ENCODE results near the gene NT5C3A.
"Not testable (repeated sequence)": the region's sequence is repeated elsewhere in the genome, so short reads cannot be mapped to it uniquely, and the experiment has no call there.

Gene NT5C3A

DNA sequence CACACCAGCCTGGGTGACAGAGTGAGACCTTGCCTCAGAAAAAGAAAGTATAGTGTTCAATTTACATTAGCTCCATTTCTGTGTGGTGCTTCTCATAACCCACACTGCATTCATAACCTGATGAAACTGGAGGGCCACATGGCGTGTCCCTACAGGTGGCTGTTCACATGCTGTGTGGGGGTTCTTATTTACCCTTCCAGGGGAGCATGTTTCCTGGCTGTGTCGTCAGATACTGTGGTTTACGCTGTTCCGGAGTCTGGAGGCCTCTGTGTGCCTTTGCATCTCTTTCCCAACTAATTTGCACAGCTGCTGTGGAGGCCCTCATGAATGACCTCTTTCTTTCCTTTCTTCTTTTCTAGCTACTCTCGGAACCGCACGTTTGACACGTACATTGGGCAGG, 74.4 kb downstream of the NT5C3A start:
- not testable (repeated sequence) for H3K9ac ChIP-seq (ENCODE audit: low read length); H3K4me3 ChIP-seq (ENCODE audit: low read length); H3K9me3 ChIP-seq (ENCODE audit: control insufficient read depth, low read length); H3K36me3 ChIP-seq (ENCODE audit: control insufficient read depth, insufficient read depth, low read length); H3K27me3 ChIP-seq (ENCODE audit: control insufficient read depth, insufficient read depth, low read length); H3K4me1 ChIP-seq (ENCODE audit: control insufficient read depth, insufficient read depth, low read length)

DNA sequence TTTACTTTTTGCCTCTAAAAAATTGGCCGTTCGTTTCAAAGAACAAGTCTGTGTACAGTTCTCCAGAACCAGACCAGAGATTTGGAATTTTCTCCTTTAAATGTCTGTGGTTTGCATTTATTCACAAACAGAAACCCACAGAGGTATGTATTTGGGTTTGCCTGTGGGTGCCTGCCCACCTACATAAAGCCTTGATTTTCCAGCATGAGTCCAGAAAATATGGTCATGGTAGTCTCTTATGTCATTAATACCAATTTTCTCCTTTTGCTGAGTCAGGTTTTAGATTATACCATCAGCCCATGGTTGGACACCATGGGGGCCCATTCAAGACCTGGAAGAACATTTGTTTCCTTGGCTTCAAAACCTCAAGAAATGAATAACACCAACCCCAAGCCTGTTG, 82.7 kb downstream of the NT5C3A start:
- H3K4me3 ChIP-seq (ENCODE audit: low read length); H3K36me3 ChIP-seq (ENCODE audit: control insufficient read depth, insufficient read depth, low read length); H3K4me1 ChIP-seq (ENCODE audit: control insufficient read depth, insufficient read depth, low read length); H3K9me3 ChIP-seq (ENCODE audit: control insufficient read depth, low read length); H3K9ac ChIP-seq (ENCODE audit: low read length); H3K27me3 ChIP-seq (ENCODE audit: control insufficient read depth, insufficient read depth, low read length): not testable (repeated sequence)

DNA sequence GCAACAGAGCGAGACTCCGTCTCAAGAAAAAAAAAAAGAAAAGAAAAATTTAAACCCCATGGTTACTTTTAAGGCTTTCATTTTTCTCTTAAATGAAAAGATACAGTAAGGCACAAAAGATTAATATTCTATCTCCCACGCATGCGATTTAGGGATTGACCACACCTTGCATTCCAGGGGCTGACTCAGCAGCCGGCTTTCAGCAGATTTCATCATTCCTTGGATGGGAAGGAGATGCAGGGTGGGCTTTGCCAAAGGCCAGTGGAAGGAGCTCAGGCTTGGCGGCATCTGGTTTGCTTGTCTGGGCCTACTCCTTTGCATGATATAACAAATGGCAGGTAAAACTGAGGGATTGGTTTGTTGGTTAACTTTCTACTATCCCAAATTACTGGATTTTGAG, 83.3 kb downstream of the NT5C3A start:
- not testable (repeated sequence) for H3K4me1 ChIP-seq (ENCODE audit: control insufficient read depth, insufficient read depth, low read length); H3K4me3 ChIP-seq (ENCODE audit: low read length); H3K9ac ChIP-seq (ENCODE audit: low read length); H3K27me3 ChIP-seq (ENCODE audit: control insufficient read depth, insufficient read depth, low read length); H3K36me3 ChIP-seq (ENCODE audit: control insufficient read depth, insufficient read depth, low read length); H3K9me3 ChIP-seq (ENCODE audit: control insufficient read depth, low read length)

GRCh38 chr7:32977159-32977558, 85.4 kb downstream of the NT5C3A start:
- not testable (repeated sequence) for H3K27me3 ChIP-seq (ENCODE audit: control insufficient read depth, insufficient read depth, low read length)

DNA sequence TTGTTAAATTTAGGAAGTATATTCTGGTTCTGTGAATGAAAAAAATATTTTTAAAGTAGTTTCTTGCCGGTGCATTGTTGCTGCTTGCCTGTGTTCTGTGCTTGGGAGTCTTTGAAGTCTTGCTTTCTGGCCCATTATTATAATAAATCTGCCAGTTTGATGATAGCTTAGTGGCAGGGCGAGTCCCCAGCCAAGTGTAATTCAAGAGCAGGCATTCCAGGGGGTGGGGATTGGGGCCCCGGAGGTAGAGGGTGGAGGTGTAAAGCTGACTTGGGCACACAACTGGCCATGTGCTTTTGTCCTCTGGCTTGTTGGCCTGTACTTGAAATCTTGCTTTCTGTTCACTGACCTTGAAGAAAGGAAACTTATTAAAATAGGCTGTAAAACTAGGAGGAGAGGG, 90.6 kb downstream of the NT5C3A start:
- not testable (repeated sequence) for H3K9me3 ChIP-seq (ENCODE audit: control insufficient read depth, low read length); H3K9ac ChIP-seq (ENCODE audit: low read length); H3K4me1 ChIP-seq (ENCODE audit: control insufficient read depth, insufficient read depth, low read length); H3K36me3 ChIP-seq (ENCODE audit: control insufficient read depth, insufficient read depth, low read length); H3K4me3 ChIP-seq (ENCODE audit: low read length); H3K27me3 ChIP-seq (ENCODE audit: control insufficient read depth, insufficient read depth, low read length)

More at GRCh38 chr7:32977159-32977558, 85.4 kb downstream of the NT5C3A start:
- H3K4me1 ChIP-seq (ENCODE audit: control insufficient read depth, insufficient read depth, low read length); H3K9me3 ChIP-seq (ENCODE audit: control insufficient read depth, low read length); H3K9ac ChIP-seq (ENCODE audit: low read length); H3K4me3 ChIP-seq (ENCODE audit: low read length); H3K36me3 ChIP-seq (ENCODE audit: control insufficient read depth, insufficient read depth, low read length): not testable (repeated sequence)

- not testable (repeated sequence) for H3K27me3 ChIP-seq (ENCODE audit: control insufficient read depth, insufficient read depth, low read length)
Measured at GRCh38 chr7:32967268-32967582, 95.4 kb downstream of the NT5C3A start.

GRCh38 chr7:32966489-32967267, 95.9 kb downstream of the NT5C3A start:
- H3K27me3 ChIP-seq (ENCODE audit: control insufficient read depth, insufficient read depth, low read length); H3K4me1 ChIP-seq (ENCODE audit: control insufficient read depth, insufficient read depth, low read length); H3K4me3 ChIP-seq (ENCODE audit: low read length); H3K9me3 ChIP-seq (ENCODE audit: control insufficient read depth, low read length); H3K36me3 ChIP-seq (ENCODE audit: control insufficient read depth, insufficient read depth, low read length); H3K9ac ChIP-seq (ENCODE audit: low read length): not testable (repeated sequence)

More at GRCh38 chr7:32967268-32967582, 95.4 kb downstream of the NT5C3A start:
- H3K4me3 ChIP-seq (ENCODE audit: low read length); H3K4me1 ChIP-seq (ENCODE audit: control insufficient read depth, insufficient read depth, low read length); H3K9me3 ChIP-seq (ENCODE audit: control insufficient read depth, low read length); H3K9ac ChIP-seq (ENCODE audit: low read length); H3K36me3 ChIP-seq (ENCODE audit: control insufficient read depth, insufficient read depth, low read length): not testable (repeated sequence)

DNA sequence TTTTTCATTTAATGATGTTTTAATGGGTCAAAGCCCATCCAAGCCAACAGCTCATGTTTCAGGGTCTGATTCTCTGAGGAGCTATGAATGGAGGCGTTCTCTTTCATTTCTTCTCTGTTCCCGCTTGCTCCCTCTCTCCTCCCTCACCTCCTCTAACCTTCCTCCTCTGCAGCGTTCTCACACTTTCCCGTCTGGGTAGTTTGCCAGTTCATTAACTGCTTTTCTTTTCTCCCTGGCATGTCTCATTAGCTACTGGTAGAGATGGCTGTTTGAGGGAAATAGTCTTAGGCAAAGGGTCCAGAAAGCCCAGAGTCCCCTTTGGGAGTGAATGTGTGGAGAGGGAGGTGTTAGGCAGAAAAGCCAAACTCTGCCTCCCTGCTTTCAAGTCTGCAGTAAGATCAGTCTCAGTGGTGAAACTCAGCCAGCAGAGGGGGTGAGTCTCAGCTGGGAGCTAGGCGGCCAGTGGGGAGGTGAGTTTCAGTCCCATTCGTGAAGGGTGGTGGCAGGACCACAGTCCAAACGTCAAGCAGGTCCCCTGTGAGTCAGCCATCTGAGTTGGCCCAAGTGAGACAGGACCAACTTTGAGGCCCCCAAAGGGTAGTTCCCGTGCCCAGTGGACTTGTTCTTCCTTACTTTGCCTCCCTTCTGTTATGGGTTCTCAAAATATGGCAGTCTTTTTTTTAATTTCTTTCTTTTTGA, 98.0 kb downstream of the NT5C3A start:
- not testable (repeated sequence) for H3K4me1 ChIP-seq (ENCODE audit: control insufficient read depth, insufficient read depth, low read length); H3K9me3 ChIP-seq (ENCODE audit: control insufficient read depth, low read length); H3K27me3 ChIP-seq (ENCODE audit: control insufficient read depth, insufficient read depth, low read length); H3K9ac ChIP-seq (ENCODE audit: low read length); H3K4me3 ChIP-seq (ENCODE audit: low read length); H3K36me3 ChIP-seq (ENCODE audit: control insufficient read depth, insufficient read depth, low read length)
